Vagina (tissue), 2 donors: ENCODE data around the gene BMPR1B.

Experiments
- POLR2AphosphoS5 ChIP-seq, 2 donors: sonication (generic); formaldehyde crosslinking; IDR thresholded peaks; one replicate each; pipeline ENCODE4 v1.9.0; 2017; ENCODE audit warnings: antibody characterized with exemption in 2 of 2, mild to moderate bottlenecking in 2 of 2, low read depth in 1 of 2; ENCODE audit not compliant: insufficient read depth in 1 of 2
- TF ChIP-seq, protein P1 (sequence below), 3 experiments: fragments of 450-650 bp in 2 of 3; fragments of 200-600 bp in 1 of 3; sonication (generic) in 1 of 3; IDR thresholded peaks; one replicate each; pipeline ENCODE4 v1.5.1; 2017 to 2019; ENCODE audit warnings: antibody characterized with exemption in 3 of 3, mild to moderate bottlenecking in 2 of 3, moderate library complexity in 2 of 3

DNA sequence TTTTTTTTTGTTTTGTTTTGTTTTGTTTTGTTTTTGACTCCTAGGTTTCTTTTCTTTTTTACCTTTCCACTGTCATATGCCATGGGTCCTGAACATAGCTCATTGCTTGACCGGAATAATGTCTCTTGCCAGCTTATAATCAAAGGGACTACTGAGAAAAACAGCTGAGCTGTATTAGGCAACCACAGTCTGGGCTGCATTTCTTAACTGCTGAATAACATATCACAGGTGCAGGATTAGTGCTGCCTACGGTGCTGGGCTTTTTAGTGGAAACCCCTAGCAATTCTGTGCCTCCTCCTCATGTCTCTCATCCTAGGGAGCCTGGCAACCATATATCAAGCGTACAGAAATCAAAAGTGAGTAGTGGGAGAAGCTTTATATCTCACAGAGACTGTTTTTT, 333.5 kb downstream of the BMPR1B start:
- TF ChIP-seq, protein P1, sequence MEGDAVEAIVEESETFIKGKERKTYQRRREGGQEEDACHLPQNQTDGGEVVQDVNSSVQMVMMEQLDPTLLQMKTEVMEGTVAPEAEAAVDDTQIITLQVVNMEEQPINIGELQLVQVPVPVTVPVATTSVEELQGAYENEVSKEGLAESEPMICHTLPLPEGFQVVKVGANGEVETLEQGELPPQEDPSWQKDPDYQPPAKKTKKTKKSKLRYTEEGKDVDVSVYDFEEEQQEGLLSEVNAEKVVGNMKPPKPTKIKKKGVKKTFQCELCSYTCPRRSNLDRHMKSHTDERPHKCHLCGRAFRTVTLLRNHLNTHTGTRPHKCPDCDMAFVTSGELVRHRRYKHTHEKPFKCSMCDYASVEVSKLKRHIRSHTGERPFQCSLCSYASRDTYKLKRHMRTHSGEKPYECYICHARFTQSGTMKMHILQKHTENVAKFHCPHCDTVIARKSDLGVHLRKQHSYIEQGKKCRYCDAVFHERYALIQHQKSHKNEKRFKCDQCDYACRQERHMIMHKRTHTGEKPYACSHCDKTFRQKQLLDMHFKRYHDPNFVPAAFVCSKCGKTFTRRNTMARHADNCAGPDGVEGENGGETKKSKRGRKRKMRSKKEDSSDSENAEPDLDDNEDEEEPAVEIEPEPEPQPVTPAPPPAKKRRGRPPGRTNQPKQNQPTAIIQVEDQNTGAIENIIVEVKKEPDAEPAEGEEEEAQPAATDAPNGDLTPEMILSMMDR (IDR thresholded peaks at IDR 0.05) = no peak
- TF ChIP-seq POLR2AphosphoS5 (IDR thresholded peaks at IDR 0.05; ENCODE audit: insufficient read depth in 1 of 2, low read depth in 1 of 2) = no peak
